ENCODE data around the gene ZNF768. TPM values are rescaled to one million over a fixed set of nuclear protein-coding genes. Genes with fewer than 3 reads are reported as not detected.

ZNF768 gene
- total RNA-seq, 1 donor from 2014 or later: 17.1 TPM

GRCh38 chr16:30535106-30535776, 8.9 kb upstream of the ZNF768 start:
- Mint-ChIP-seq H3K27me3 (ENCODE audit: low read depth) (no peaks in the 10 kb centered on the region), H3K36me3 (ENCODE audit: low read depth) (peaks cover 42% of the 10 kb centered on the region), H3K9me3 (no peaks in the 10 kb centered on the region), H3K4me1 (ENCODE audit: low read depth) (peaks cover 23% of the 10 kb centered on the region), H3K4me3 (ENCODE audit: low read depth) (peak overlapping the region; percentile 99), H3K27ac (peak overlapping the region; percentile 100)
- DNase-seq (ENCODE audit: low spot score): no peak
- intact Hi-C loops (cut with micrococcal nuclease): loop anchor here (1.0 to 5.0 kb wide), 6 partner anchors 8 to 92 kb away; partner anchors contain the start of genes ZNF764 and ZNF785

DNA sequence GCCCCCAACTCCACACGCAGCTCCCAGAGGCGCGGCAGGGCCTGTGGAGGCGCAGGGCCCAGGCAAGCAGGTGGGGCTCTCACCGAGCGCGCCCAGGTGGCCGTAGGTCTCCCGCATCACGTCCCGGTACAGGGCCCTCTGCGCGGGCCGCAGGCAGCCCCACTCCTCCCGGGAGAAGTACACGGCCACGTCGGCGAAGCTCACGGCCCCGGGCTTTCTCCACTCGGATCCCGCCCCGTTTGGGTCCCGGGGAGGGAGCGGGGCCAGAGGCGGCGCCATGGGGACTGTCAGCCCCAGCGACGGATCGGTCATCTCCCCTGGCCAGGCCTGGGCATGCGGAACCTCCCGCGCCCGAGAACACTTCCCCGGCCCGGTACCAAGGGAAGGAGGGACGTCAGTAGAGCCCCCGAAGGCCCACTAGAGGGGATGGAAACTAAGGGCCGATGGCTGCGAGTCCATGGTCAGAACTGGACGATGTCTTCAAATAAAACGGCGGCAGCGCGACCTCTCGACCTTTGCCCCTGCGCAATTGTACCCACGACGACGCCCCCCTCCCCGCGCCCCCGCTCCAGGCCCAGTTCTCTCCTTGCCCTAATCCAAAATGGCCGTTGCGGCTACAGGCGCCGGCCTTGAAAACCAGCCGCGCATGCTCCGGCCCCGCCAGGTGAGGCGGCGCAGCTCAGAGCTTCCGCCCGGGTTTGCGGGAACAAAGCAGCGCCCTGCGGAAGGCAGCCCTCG, 8.2 kb upstream of the ZNF768 start, which contains the start of gene ZNF747:
Gene ZNF747 (minus strand): TSS at position 491 of the 738 bp plus-strand sequence. CDS start 179 bp downstream, at position 312.
- DNase-seq (ENCODE audit: low spot score): peak; percentile 86
- Mint-ChIP-seq H3K4me3 (ENCODE audit: low read depth) (peak within 1 kb of the TSS; percentile 99), H3K9me3 (no peaks in the 10 kb centered on the region), H3K36me3 (ENCODE audit: low read depth) (peaks cover 42% of the 10 kb centered on the region), H3K4me1 (ENCODE audit: low read depth) (peaks cover 27% of the 10 kb centered on the region), H3K27ac (peak within 1 kb of the TSS; percentile 100), H3K27me3 (ENCODE audit: low read depth) (no peaks in the 10 kb centered on the region)
- intact Hi-C loops (cut with micrococcal nuclease): loop anchor here (1.0 to 5.0 kb wide), 6 partner anchors 7 to 93 kb away; partner anchors contain the start of genes ZNF764 and ZNF785

DNA sequence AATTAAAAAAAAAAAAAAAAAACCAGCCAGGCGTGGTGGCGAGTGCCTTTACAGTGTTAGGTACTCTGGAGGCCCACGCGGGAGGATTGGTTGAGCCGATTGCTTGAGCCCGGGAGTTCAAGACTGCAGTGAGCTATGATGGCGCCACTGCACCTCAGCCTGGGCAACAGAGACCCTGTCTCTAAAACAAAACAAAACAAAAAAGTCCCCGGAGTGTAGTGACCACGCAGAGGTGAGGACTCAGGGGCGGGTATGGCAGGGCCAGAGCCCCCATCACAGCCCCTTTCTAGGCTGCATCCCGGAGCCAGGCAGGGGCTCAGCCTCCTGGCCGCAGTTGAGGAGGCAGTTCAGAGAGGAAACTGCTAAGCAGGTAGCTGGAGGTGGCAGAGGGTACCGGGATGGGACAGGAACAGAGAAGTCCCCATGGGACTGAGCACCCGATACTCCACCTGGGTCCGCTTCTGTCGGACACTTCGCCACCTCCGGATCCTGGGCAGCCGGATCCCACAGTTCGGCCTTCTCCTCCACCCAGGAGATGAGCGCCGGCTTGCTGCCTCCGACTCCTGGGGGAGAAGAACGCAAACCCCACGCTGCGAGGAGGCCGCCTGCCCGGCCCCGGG, 7.5 kb upstream of the ZNF768 start:
- Mint-ChIP-seq H3K4me1 (ENCODE audit: low read depth) (peaks cover 27% of the 10 kb centered on the region), H3K36me3 (ENCODE audit: low read depth) (peaks cover 42% of the 10 kb centered on the region), H3K4me3 (ENCODE audit: low read depth) (peak overlapping the region; percentile 99), H3K27me3 (ENCODE audit: low read depth) (no peaks in the 10 kb centered on the region), H3K9me3 (no peaks in the 10 kb centered on the region), H3K27ac (peak overlapping the region; percentile 92)
- DNase-seq (ENCODE audit: low spot score): no peak
- intact Hi-C loops (cut with micrococcal nuclease): loop anchor here (2.0 kb wide), 1 partner anchor 65 kb away; no protein-coding TSS in a partner anchor

DNA sequence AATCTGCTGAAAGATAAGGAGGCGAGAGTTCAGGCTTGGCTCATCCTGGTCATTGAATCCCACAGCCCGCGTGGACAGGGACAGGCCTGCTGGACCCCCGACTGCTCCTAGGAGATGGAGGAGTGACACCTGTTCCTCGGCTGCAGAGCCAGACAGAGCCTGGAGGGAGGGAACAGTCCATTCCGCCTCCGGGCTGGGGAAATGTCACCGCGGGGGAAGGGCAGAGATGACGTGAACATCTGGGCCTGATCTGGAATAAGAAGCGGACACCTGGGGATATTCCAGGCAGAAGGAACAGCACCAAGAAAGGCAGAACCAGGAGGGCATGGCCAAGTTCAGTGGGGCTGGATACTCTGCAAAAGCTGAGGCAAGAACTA, 6.8 kb upstream of the ZNF768 start:
- DNase-seq (ENCODE audit: low spot score): no peak
- peak overlapping the region; percentile 81 for H3K4me3 Mint-ChIP-seq (ENCODE audit: low read depth)
- intact Hi-C loops (cut with micrococcal nuclease): no loop called here
- H3K9me3 Mint-ChIP-seq: no peaks in the 10 kb centered on the region
- peaks cover 41% of the 10 kb centered on the region for H3K36me3 Mint-ChIP-seq (ENCODE audit: low read depth)
- H3K27ac Mint-ChIP-seq: peak overlapping the region; percentile 81
- H3K27me3 Mint-ChIP-seq (ENCODE audit: low read depth): no peaks in the 10 kb centered on the region
- peaks cover 31% of the 10 kb centered on the region for H3K4me1 Mint-ChIP-seq (ENCODE audit: low read depth)

GRCh38 chr16:30532285-30533145, 6.1 kb upstream of the ZNF768 start:
- Mint-ChIP-seq H3K36me3 (ENCODE audit: low read depth) (peaks cover 34% of the 10 kb centered on the region), H3K27ac (peak overlapping the region; percentile 81), H3K27me3 (ENCODE audit: low read depth) (no peaks in the 10 kb centered on the region), H3K4me3 (ENCODE audit: low read depth) (peak overlapping the region; percentile 81), H3K9me3 (no peaks in the 10 kb centered on the region), H3K4me1 (ENCODE audit: low read depth) (peaks cover 33% of the 10 kb centered on the region)
- intact Hi-C loops (cut with micrococcal nuclease): no loop called here
- DNase-seq (ENCODE audit: low spot score): no peak

DNA sequence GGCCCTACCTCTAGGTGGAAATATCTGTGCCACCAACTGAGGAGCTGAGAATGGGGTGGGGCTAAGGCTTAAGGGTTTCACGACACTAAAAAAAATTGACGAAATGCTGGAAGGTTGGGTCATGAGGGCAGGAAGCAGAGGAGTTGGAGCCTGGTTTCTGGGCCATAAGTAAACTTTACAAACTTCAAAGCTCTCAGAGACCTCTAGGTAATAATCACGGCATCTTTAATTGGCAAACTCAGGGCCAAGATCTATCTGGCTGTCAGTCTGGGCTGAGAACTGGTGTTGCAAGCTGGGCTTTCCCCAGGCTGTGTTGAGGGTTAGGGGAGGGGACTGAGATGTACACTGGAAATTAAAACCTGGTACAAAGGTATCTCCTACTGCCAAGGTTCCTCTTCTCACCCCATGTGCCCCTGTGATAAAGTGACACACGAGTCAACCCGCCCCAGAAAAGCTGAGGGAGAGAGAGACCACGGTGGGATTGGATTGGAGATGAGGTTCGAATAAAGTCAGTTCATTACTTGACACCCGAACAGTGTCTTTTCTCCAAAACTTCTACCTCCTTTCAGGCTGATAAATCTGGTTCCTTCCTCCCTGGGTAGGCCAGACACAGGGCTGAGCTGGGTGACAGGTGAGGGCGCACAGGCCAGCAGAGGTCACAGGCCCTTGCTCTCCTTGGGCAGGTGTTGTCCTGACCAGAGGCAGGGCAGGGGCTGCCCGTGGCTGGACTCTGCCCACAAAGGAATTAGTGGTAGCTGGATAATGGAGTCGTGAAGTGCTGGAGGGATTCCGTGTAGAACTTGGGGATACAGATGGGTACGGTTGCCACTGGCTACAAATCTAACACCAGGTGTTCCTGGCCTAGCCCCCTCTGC, 4.0 kb upstream of the ZNF768 start:
- intact Hi-C loops (cut with micrococcal nuclease): no loop called here
- no peaks in the 10 kb centered on the region for H3K27me3 Mint-ChIP-seq (ENCODE audit: low read depth)
- H3K4me1 Mint-ChIP-seq (ENCODE audit: low read depth): peaks cover 27% of the 10 kb centered on the region
- peaks cover 20% of the 10 kb centered on the region for H3K36me3 Mint-ChIP-seq (ENCODE audit: low read depth)
- DNase-seq (ENCODE audit: low spot score): no peak
- H3K9me3 Mint-ChIP-seq: no peaks in the 10 kb centered on the region
- no peak overlapping the region for H3K4me3 Mint-ChIP-seq (ENCODE audit: low read depth)
- H3K27ac Mint-ChIP-seq: peak overlapping the region; percentile 22

- Mint-ChIP-seq H3K27ac (no peak overlapping the region), H3K4me1 (ENCODE audit: low read depth) (peaks cover 24% of the 10 kb centered on the region), H3K27me3 (ENCODE audit: low read depth) (no peaks in the 10 kb centered on the region), H3K4me3 (ENCODE audit: low read depth) (peak overlapping the region; percentile 30), H3K36me3 (ENCODE audit: low read depth) (peaks cover 14% of the 10 kb centered on the region), H3K9me3 (no peaks in the 10 kb centered on the region)
- intact Hi-C loops (cut with micrococcal nuclease): loop anchor here (5.0 kb wide), 3 partner anchors 82 to 157 kb away; partner anchors contain the start of genes DCTPP1, MYL11, SEPHS2 and TBC1D10B
- DNase-seq (ENCODE audit: low spot score): no peak
These were observed 2.6 kb upstream of the ZNF768 start for GRCh38 chr16:30528799-30529457.

DNA sequence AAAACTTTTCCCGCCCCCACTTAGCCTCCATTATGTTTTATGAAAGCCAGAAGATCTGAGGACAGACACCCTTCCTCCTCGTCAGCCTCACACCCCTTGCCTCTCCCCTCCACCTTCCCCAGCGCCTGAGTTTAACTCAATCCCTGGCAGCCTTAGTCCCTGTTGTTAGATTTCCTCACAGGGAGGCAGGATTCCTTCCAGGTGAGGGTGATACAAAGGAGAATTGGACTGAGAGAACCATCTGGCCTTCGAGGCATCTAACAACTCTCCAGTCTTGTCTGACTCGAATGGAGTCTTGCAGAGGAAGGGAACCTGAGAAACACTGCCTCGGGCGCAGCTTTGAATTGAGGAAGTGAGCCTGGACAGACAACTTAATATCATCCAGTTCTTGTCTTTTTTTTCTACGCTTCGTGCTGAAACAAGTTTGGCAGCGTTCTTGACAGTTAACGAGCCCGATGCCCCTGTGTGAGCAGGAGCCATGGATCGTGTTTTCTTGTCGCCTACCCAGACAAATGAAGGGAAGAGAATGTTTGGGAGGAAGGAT, 1.3 kb upstream of the ZNF768 start:
- Mint-ChIP-seq H3K36me3 (ENCODE audit: low read depth) (peaks cover 11% of the 10 kb centered on the region), H3K27ac (peak overlapping the region; percentile 67), H3K27me3 (ENCODE audit: low read depth) (no peaks in the 10 kb centered on the region), H3K9me3 (no peaks in the 10 kb centered on the region), H3K4me3 (ENCODE audit: low read depth) (peak overlapping the region; percentile 84), H3K4me1 (ENCODE audit: low read depth) (peaks cover 20% of the 10 kb centered on the region)
- DNase-seq (ENCODE audit: low spot score): no peak
- intact Hi-C loops (cut with micrococcal nuclease): loop anchor here (1.0 to 5.0 kb wide), 7 partner anchors 8 to 155 kb away; partner anchors contain the start of genes DCTPP1, FBRS, ITGAL and MYL11

DNA sequence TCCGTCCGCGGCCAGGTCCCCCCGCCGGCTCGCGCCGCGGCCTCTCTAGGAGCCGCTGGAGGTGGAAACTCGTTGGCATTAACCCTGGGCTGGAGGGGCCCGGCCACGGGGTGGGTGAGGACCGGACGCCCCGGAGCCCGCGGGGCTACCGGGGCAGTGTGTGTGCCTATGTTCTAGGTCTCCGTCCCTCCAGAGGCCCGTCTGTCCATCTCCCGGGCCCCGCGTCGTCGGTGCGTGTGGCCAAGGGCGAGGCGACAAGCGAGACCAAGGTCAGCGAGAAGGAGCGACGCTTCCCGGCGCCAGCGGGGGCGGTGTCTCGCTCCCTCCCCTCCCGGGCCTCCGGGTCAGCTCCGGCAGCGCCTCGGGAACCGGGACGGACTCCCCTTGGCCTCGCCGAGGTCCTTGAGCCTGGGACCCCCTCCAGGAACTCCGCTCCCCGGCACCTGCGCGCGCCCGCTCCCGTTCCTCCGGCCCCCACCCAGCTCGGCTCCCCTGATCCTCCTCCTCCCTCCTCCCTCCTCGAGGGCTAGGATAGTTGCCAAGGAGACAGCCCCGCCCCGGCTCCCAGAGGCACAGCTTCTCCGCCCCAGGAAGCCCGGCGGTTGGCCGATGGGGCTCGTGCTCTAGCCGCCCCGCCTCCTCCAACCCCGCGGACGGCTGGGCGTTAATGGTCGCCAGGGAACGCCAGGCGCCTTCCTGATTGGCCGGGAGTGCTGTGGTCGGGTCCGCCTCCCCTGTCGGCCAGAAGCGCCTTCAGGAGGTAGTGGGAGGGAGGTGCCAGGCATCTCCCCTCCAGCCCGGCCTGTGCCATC, 663 bp upstream of the ZNF768 start:
- intact Hi-C loops (cut with micrococcal nuclease): loop anchor here (1.0 to 5.0 kb wide), 7 partner anchors 8 to 155 kb away; partner anchors contain the start of genes DCTPP1, FBRS, ITGAL and MYL11
- peaks cover 23% of the 10 kb centered on the region for H3K4me1 Mint-ChIP-seq (ENCODE audit: low read depth)

DNA sequence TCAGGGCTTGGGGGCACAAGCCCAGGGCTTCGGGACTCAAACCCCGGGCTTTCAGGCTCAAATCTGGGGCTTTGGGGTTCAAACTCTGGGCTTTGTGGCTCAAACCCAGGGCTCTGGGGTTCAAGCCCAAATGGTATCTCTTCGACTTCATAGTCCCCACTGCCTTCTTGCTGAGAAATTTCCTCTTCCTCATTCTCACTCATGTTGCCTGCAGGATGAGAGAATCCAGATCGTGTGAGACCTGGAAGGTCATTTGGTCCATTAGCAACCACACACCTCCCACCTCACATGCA, 576 bp downstream of the ZNF768 start:
- Mint-ChIP-seq H3K9me3 (no peaks in the 10 kb centered on the region), H3K4me3 (ENCODE audit: low read depth) (peak overlapping the region; percentile 82), H3K36me3 (ENCODE audit: low read depth) (peaks cover 15% of the 10 kb centered on the region), H3K27me3 (ENCODE audit: low read depth) (no peaks in the 10 kb centered on the region), H3K27ac (peak overlapping the region; percentile 55), H3K4me1 (ENCODE audit: low read depth) (peaks cover 23% of the 10 kb centered on the region)
- no peak for DNase-seq (ENCODE audit: low spot score)
- intact Hi-C loops (cut with micrococcal nuclease): loop anchor here (2.0 to 5.0 kb wide), 6 partner anchors 47 to 153 kb away; partner anchors contain the start of genes DCTPP1, FBRS, ITGAL and MYL11

More for the DNA sequence above, 663 bp upstream of the ZNF768 start:
- Mint-ChIP-seq H3K9me3 (no peaks in the 10 kb centered on the region), H3K27ac (peak overlapping the region; percentile 67), H3K4me3 (ENCODE audit: low read depth) (peak overlapping the region; percentile 84), H3K27me3 (ENCODE audit: low read depth) (no peaks in the 10 kb centered on the region), H3K36me3 (ENCODE audit: low read depth) (peaks cover 14% of the 10 kb centered on the region)
- DNase-seq (ENCODE audit: low spot score): peak; percentile 94

All from activated T-helper 2 cell treated with anti-CD3 and anti-CD28 coated beads, Interferon-gamma antibody, Interleukin-2, Interleukin-4, amounts not matched to agents 10 μg/mL and 5 μg/mL and 100 μg/mL, durations not matched to agents 14 hours and 24 hours and 36 hours (primary cell).